SKM-1 (cell line): Measurements from ENCODE around the gene PCDHA12.
"Not testable (repeated sequence)": the region's sequence is repeated elsewhere in the genome, so short reads cannot be mapped to it uniquely, and the experiment has no call there.

Source experiments
- DNase-seq: peaks from one replicate; lab custom pipeline; 2025; ENCODE audit not compliant: unreplicated experiment; lab: John Stamatoyannopoulos, UW

Gene PCDHA12

DNA sequence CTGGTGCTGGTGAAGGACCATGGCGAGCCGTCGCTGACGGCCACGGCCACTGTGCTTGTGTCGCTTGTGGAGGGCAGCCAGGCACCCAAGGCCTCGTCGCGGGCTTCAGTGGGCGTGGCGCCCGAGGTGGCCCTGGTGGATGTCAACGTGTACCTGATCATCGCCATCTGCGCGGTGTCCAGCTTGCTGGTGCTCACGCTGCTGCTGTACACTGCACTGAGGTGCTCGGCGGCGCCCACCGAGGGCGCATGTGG, 17.2 kb upstream of the PCDHA12 start:
- DNase-seq: no peak

GRCh38 chr5:140862441-140863295, 12.4 kb upstream of the PCDHA12 start:
- DNase-seq: no peak

DNA sequence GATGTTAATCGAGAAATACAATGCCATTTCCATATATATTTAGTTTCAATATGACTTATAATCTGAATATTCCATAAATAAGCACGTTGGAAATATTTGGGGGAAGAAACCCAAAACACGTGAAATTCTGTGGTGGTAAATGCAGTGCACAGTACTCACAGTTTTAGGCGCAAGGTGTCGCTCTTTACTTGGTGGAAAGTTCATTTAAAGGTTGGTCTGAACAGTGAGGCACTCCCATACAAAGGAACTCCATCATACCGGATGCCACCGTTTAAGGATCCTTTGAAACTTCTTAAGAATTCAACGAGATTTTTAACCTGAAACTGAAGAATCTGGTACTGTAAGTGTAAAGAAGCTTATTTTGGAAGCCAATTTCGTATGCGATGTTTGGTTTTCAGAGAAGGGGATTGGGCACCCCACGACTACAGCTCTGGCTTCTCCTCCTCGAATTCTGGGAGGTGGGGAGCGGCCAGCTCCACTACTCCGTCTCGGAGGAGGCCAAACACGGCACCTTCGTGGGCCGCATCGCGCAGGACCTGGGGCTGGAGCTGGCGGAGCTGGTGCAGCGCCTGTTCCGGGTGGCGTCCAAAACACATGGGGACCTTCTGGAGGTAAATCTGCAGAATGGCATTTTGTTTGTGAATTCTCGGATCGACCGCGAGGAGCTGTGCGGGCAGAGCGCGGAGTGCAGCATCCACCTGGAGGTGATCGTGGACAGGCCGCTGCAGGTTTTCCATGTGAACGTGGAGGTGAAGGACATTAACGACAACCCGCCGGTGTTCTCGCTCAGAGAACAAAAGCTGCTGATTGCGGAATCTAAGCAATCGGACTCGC, 6.2 kb upstream of the PCDHA12 start, which contains the start of gene PCDHA11:
TSS of gene PCDHA11 (plus strand) at position 237 of the 834 bp plus-strand sequence. CDS start at position 384, 147 bp downstream.
- no peak for DNase-seq

GRCh38 chr5:140869555-140869886, 5.6 kb upstream of the PCDHA12 start:
- DNase-seq: no peak

- no peak for DNase-seq
Measured at GRCh38 chr5:140870221-140871201, 4.6 kb upstream of the PCDHA12 start.

GRCh38 chr5:140876541-140877261, 1.6 kb downstream of the PCDHA12 start:
- not testable (repeated sequence) for DNase-seq

DNA sequence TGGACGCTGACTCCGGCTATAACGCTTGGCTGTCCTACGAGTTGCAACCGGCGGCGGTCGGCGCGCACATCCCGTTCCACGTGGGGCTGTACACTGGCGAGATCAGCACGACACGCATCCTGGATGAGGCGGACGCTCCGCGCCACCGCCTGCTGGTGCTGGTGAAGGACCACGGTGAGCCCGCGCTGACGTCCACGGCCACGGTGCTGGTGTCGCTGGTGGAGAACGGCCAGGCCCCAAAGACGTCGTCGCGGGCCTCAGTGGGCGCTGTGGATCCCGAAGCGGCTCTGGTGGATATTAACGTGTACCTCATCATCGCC, 2.1 kb downstream of the PCDHA12 start:
- DNase-seq: no peak

GRCh38 chr5:140881889-140882590, 6.9 kb downstream of the PCDHA12 start, which contains the start of gene PCDHA13:
Gene PCDHA13, plus strand, starts transcription at chr5:140882124. Its CDS starts 145 bp downstream, at chr5:140882269.
- DNase-seq: no peak

DNA sequence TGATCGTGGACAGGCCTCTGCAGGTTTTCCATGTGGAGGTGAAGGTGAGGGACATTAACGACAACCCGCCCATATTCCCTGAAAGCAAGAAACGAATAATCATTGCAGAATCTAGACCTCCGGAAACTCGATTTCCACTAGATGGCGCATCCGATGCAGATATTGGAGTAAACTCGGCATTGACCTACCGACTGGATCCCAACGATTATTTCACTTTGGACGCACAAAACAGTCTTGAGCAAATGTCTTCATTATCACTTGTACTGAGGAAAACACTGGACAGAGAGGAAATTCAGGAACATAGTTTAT, 7.4 kb downstream of the PCDHA12 start:
- no peak for DNase-seq

DNA sequence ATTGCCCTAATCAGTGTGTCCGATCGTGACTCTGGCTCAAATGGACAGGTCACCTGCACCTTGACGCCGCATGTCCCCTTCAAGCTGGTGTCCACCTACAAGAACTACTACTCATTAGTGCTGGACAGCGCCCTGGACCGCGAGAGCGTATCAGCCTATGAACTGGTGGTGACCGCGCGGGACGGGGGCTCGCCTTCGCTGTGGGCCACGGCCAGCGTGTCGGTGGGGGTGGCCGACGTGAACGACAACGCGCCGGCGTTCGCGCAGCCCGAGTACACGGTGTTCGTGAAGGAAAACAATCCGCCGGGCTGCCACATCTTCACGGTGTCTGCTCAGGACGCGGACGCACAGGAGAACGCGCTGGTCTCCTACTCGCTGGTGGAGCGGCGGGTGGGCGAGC, 8.3 kb downstream of the PCDHA12 start:
- no peak for DNase-seq

DNA sequence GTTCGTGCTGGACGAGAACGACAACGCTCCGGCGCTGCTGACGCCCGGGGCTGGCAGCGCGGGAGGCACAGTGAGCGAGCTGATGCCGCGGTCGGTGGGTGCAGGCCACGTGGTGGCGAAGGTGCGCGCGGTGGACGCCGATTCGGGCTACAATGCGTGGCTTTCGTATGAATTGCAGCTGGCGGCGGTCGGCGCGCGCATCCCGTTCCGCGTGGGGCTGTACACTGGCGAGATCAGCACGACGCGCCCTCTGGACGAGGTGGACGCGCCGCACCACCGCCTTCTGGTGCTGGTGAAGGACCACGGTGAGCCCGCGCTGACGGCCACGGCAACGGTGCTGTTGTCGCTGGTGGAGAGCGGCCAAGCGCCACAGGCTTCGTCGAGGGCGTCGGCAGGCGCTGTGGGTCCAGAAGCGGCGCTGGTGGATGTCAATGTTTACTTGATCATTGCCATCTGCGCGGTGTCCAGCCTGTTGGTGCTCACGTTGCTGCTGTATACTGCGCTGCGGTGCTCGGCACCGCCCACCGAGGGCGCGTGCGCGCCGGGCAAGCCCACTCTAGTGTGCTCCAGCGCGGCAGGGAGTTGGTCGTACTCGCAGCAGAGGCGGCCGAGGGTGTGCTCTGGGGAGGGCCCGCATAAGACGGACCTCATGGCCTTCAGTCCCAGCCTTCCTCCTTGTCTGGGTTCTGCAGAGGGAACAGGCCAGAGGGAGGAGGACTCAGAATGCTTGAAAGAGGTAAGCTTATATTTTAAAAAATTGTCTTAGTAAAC, 9.0 kb downstream of the PCDHA12 start:
- DNase-seq: no peak

DNA sequence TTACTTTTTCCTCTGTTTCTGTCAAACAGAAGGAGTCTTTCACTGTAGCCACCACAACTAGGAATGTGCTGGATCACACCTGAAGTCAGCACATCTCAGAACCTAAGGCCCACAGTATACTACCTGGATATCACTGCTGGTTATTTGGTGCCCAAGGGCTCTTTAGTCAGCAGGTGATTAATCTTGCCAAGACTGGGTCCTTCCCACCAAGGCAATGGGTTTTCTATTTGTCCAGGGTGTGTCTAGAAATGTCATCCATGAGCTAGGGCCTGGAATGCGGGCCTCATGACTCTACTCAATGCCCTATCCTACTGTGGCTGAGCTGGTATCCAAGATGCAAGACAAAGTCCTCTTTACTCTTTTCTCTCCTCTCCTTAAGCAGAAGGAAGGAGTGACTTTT, 41.2 kb downstream of the PCDHA12 start:
- no peak for DNase-seq

DNA sequence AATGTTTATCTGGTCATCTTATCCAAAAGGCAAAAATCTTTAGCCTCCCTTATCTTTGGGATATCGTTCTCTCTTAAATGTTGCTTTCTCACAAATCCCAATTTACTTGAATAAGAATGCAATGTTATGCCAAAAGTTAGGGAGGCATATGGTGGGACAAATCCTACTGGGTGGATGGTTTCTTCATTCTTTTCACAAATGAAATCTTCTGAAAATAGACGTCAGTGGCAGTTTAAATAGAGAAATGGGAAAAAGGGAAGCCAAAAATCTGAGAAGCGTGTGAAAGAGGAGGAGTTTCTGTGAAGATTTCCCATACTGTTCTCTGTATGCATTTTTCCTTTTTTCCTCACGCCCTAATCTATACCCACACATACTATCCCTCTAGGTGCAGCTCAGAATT, 48.5 kb downstream of the PCDHA12 start:
- DNase-seq: no peak

DNA sequence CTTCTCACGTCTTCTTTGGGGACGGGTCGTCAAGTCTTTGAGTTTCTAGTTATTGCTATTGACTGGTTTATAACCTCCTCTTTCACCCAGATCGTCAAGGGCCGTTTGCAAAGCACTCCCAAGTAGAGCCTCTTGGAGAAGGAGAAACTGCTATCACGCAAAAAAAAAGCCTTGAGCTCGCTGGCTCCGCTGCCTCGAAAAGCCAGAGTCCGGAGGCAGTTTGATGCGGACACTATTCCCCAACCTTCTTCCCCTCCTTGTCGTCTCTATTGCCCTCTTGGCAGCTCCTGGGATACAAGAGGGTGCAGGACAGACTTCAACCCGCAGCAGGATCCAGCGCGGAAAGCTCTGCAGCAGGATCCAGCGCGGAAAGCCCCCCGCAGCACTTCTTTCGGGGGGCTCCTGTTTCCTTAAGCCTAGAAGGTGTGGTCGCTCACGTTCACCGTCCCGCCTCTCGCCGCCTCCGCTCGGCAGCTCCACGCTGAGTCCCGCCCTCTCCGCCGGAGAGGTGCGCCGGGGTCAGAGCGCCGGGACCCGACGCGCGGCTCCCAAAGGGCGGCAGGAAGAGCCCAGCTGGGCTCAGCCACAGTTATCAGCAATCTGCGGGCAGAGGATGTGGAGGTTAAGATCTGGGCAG, 50.8 kb downstream of the PCDHA12 start, which contains the start of gene PCDHAC1:
TSS of gene PCDHAC1 (plus strand) at position 494 of the 637 bp plus-strand sequence. CDS start 594 bp downstream, outside the sequence.
- DNase-seq: no peak

- DNase-seq: no peak
Measured at GRCh38 chr5:140926443-140927227, 51.5 kb downstream of the PCDHA12 start.

DNA sequence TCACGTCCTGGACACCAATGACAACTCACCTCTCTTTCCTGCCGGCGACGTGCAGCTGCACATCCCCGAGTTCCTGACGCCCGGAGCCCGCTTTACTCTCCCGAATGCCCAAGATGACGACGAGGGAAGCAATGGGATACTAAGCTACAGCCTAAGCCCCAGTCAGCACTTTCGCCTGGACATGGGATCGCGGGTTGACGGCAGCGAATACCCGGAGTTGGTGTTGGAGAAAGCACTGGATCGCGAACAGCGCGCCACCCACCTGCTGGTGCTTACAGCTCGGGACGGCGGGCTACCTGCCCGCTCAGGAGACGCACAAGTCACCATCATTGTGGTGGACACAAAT, 52.1 kb downstream of the PCDHA12 start:
- DNase-seq: no peak
